GM06990 (cell line): ENCODE results near the gene SLAIN1.

ENCODE experiments used
- DNase-seq: peaks from one replicate; pipeline ENCODE4 v3.0.0-alpha.2; 2011; ENCODE audit not compliant: insufficient read length; ENCODE audit errors: extremely low read depth
- H3K27me3 ChIP-seq: replicated peaks from 2 replicates; pipeline ENCODE4 v1.6.0; 2011; ENCODE audit warnings: low read length; ENCODE audit not compliant: control insufficient read depth, insufficient read depth
- H3K36me3 ChIP-seq: 2 replicates; pipeline ENCODE4 v1.5.1; 2011; ENCODE audit warnings: low read length; ENCODE audit not compliant: control insufficient read depth, insufficient read depth
- H3K4me3 ChIP-seq: replicated peaks from 2 replicates; pipeline ENCODE4 v1.5.1; 2011; ENCODE audit warnings: low read depth, mild to moderate bottlenecking, control low read depth, low read length
- TF ChIP-seq, protein P1 (sequence below): IDR thresholded peaks from 2 replicates; pipeline ENCODE4 v1.5.1; 2011; ENCODE audit warnings: low read length, control low read depth, mild to moderate bottlenecking, inconsistent platforms; ENCODE audit not compliant: insufficient read depth, poor library complexity, severe bottlenecking

Gene SLAIN1

DNA sequence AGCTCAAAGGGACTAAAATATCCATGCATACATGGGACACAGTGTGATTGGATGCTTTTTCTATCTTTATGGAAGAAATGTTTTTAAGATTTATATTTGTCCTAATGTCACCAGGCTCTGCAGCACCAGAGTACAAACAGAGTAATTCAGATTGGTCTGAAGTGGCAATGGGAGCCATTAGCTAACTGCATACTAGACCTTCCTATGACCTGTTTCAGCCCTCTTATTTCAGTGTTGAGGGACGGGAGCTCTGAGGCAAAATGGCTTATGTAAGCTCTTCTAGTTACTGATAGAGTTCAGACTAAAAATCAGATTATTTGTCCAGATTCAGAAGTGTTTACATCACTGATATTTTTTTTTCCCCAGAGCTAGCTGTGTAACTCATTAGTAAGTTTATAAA, 4.9 kb downstream of the SLAIN1 start:
- Histone ChIP-seq H3K36me3 (no peaks in the 10 kb centered on the region), H3K4me3 (no peak overlapping the region), H3K27me3 (no peaks in the 10 kb centered on the region)
- TF ChIP-seq, protein P1, sequence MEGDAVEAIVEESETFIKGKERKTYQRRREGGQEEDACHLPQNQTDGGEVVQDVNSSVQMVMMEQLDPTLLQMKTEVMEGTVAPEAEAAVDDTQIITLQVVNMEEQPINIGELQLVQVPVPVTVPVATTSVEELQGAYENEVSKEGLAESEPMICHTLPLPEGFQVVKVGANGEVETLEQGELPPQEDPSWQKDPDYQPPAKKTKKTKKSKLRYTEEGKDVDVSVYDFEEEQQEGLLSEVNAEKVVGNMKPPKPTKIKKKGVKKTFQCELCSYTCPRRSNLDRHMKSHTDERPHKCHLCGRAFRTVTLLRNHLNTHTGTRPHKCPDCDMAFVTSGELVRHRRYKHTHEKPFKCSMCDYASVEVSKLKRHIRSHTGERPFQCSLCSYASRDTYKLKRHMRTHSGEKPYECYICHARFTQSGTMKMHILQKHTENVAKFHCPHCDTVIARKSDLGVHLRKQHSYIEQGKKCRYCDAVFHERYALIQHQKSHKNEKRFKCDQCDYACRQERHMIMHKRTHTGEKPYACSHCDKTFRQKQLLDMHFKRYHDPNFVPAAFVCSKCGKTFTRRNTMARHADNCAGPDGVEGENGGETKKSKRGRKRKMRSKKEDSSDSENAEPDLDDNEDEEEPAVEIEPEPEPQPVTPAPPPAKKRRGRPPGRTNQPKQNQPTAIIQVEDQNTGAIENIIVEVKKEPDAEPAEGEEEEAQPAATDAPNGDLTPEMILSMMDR, result no peak
- DNase-seq, result no peak

DNA sequence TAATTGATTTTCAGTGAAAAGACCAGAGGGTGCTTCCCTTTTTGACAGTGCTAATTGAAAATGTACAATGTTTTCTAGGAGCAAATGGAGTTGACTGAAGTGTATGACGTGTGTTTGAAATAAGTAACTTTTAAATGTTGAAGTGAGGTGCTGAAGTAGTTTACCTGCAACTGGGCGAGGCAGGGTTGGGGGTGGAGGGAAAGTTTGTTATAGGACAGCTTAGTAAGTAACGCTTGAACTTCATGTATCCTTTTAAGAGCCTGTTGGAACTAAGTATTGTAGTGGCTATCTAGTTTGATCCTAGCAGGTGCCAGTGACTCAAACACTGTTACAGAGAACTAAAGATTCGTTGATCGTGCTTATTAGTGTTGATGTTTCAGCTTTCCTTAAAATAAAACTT, 5.9 kb downstream of the SLAIN1 start:
- peaks cover 2% of the 10 kb centered on the region; the same call in 1 of the 2 replicates for H3K36me3 ChIP-seq
- no peak overlapping the region for H3K4me3 ChIP-seq
- TF ChIP-seq, protein P1, result no peak
- H3K27me3 ChIP-seq, result no peaks in the 10 kb centered on the region
- no peak for DNase-seq

DNA sequence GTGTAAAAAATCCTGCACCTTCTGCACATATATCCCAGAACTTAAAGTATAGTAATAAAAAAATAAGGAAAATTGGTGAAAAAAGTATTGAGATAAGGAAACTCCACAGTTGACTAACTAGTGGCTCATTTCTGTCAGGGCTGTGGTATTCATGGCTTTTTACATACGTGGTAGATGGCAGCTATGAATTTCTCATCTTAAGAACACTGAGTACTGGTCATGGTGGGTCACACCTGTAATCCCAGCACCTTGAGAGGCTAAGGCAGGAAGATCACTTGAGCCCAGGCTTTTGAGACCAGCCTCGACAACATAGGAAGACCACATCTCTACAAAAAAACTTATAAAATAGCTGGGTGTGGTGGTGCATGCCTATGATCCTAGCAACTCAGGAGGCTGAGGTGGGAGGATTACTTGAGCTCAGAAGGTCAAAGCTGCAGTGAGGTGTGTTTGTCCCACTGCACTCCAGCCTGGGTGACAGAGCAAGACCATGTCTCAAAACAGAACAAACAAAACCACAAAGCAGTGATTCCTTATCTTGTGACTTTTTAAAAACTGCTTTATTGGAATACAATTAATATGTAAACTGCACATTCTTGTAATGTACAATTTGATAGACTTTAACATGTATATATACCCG, 16.8 kb downstream of the SLAIN1 start:
- Histone ChIP-seq H3K4me3 (no peak overlapping the region), H3K36me3 (no peaks in the 10 kb centered on the region), H3K27me3 (no peaks in the 10 kb centered on the region)
- no peak for DNase-seq
- TF ChIP-seq, protein P1, result no peak

DNA sequence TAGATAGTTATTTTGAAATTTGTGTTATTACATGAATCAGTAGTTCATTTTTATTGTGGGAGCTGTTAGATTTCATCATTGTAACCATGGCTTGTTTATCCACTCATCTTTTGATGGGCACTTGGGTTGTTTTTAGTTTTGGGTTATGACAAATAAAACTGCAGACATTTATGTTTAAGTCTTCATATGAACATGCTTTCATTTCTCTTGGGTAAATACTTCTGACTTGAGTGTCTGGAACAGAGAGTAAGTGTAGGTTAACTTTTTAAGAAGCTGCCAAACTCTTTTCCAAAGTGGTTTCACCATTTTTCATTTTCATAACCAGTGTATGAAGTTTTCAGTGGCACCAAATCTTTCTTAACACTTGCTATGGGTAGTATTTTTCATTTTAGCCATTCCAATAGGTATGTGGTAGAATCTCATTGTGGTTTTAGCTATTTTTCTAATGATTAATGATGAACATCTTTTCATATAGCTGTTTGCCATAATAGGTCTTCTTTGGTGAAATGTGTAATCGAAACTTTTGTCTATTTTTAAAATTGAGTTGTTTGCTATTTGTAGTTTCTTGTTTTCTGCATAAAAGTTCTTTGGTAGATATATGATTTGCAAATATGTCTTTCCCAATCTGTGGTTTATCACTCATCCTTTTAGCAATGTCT, 17.9 kb downstream of the SLAIN1 start:
- no peak overlapping the region for H3K4me3 ChIP-seq

DNA sequence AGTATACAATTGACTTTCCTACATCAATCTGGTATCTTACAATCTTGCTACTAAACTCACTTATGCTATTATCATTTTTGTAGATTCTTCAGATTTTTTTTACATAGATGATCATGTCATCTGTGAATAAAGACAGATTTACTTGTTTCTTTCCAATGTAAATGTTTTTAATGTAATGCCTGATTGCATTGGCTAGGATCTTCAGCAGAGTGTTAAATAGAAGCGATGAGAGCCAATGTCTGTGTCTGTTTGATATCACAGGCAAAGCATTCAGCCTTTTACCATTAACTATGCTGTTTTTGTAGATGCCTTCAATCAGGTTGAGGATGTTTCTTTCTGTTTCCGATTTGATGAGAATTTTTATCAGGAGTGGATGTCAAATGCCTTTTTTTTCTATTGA, 19.2 kb downstream of the SLAIN1 start:
- Histone ChIP-seq H3K4me3 (no peak overlapping the region), H3K36me3 (no peaks in the 10 kb centered on the region; the same call in 1 of the 2 replicates), H3K27me3 (no peaks in the 10 kb centered on the region)
- DNase-seq, result no peak
- TF ChIP-seq, protein P1, result no peak

More for the DNA sequence above, 17.9 kb downstream of the SLAIN1 start:
- TF ChIP-seq, protein P1, result no peak
- H3K27me3 ChIP-seq, result no peaks in the 10 kb centered on the region
- no peak for DNase-seq
- no peaks in the 10 kb centered on the region; the same call in 1 of the 2 replicates for H3K36me3 ChIP-seq

DNA sequence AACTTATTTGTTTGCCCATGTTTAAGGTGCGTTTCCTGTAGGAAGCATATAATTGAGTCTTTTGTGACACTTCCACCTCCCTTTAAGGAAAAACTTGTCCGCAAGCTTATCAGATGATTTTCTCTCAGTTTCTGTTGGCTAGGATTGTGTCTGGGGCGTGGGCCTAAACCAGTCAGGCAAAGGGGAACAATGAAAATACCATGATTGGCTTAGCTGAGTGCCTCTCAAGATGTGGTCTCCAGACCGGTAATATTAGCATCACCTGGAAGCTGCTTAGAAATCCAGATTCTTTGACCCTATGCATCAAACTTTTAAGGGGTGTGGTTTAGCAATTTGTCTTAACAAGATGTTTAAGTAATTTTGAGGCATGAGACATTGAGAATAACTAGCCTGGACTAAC, 20.0 kb downstream of the SLAIN1 start:
- Histone ChIP-seq H3K4me3 (no peak overlapping the region), H3K36me3 (no peaks in the 10 kb centered on the region; the same call in 1 of the 2 replicates), H3K27me3 (no peaks in the 10 kb centered on the region)
- DNase-seq, result no peak
- TF ChIP-seq, protein P1, result no peak
